HepG2 (cell line): ENCODE measurements around the gene KIAA0232. TPM values are rescaled to one million over a fixed set of nuclear protein-coding genes. Genes with fewer than 3 reads are reported as not detected.

Experiments
- ATAC-seq: fragments of 200-7000 bp; cut with Tn5 transposase; 3 replicates; pipeline ENCODE4 v1.9.1; 2020; ENCODE audit warnings: mild to moderate bottlenecking, moderate library complexity
- BruUV-seq: library from RNA; stranded (reverse); fragments of 400-500 nt; replicated peaks from 2 replicates; lab custom pipeline; 2021; lab: Mats Ljungman, UMichigan
- CTCF ChIA-PET: fragments of 300-600 bp; formaldehyde crosslinking; extraction: SDS; loops from one replicate; lab custom pipeline; 2021; ENCODE audit warnings: low total read pairs, inconsistent platforms, low intra/inter-chr PET ratio; lab: Yijun Ruan, JAX
- POLR2A ChIA-PET: fragments of 350-600 bp; sonication (Branson Sonifier 250); formaldehyde crosslinking; loops from one replicate; lab custom pipeline; 2020; ENCODE audit warnings: antibody characterized with exemption, inconsistent platforms; lab: Yijun Ruan, JAX
- DNase-seq: peaks from one replicate; pipeline ENCODE4 v3.0.0-alpha.2; 2015; ENCODE audit warnings: low spot score
- FAIRE-seq: peaks from 3 replicates; lab custom pipeline; 2011; peaks lifted over from hg19 to GRCh38; lab: Jason Lieb, UNC
- H2AFZ ChIP-seq: one replicate; pipeline ENCODE4 v1.6.1; 2011; ENCODE audit warnings: low read length, inconsistent platforms
- H3K27ac ChIP-seq: fragments of 300-600 bp; 3 replicates; pipeline ENCODE4 v1.8.0; 2011; ENCODE audit warnings: mixed run types, mild to moderate bottlenecking, mixed read lengths, low read length, inconsistent platforms; ENCODE audit not compliant: insufficient read depth; ENCODE audit errors: extremely low read length
- H3K27me3 ChIP-seq, 2 experiments: fragments of 200-600 bp in 1 of 2; 2 replicates in 1 of 2; 3 replicates in 1 of 2; pipeline versions ENCODE4 v1.6.0 to v1.8.0; 2011; ENCODE audit warnings: low read length in 2 of 2, mild to moderate bottlenecking in 2 of 2, moderate library complexity in 2 of 2, inconsistent platforms in 1 of 2; ENCODE audit not compliant: insufficient read depth in 2 of 2, control insufficient read depth in 1 of 2
- H3K36me3 ChIP-seq, 2 experiments: fragments of 200-600 bp in 1 of 2; replicated peaks in 1 of 2; 2 replicates in 1 of 2; 3 replicates in 1 of 2; pipeline versions ENCODE4 v1.5.1 to v1.8.0; 2011; ENCODE audit warnings: low read length in 2 of 2, inconsistent platforms in 1 of 2; ENCODE audit not compliant: insufficient read depth in 2 of 2, control insufficient read depth in 1 of 2
- H3K4me1 ChIP-seq: 2 replicates; pipeline ENCODE4 v1.5.1; 2012; ENCODE audit warnings: low read length, inconsistent platforms; ENCODE audit not compliant: insufficient read depth
- H3K4me2 ChIP-seq: 2 replicates; pipeline ENCODE4 v1.6.0; 2011; ENCODE audit warnings: low read depth, low read length, inconsistent platforms
- H3K4me3 ChIP-seq, 3 experiments: fragments of 200-600 bp in 1 of 3; sonication (generic), shearing (Covaris generic) in 1 of 3; replicated peaks in 1 of 3; 2 replicates each; pipeline ENCODE4 v1.5.1; 2011 to 2016; ENCODE audit warnings: low read length in 3 of 3, inconsistent platforms in 2 of 3, low read depth in 2 of 3, mild to moderate bottlenecking in 2 of 3, control low read depth in 1 of 3, mixed read lengths in 1 of 3; ENCODE audit not compliant: insufficient read depth in 1 of 3
- H3K79me2 ChIP-seq: one replicate; pipeline ENCODE4 v1.6.1; 2011; ENCODE audit warnings: low read length, inconsistent platforms; ENCODE audit not compliant: insufficient read depth
- H3K9ac ChIP-seq: 2 replicates; pipeline ENCODE4 v1.6.0; 2011; ENCODE audit warnings: mild to moderate bottlenecking, low read depth, low read length, inconsistent platforms; ENCODE audit not compliant: insufficient read depth
- H3K9me3 ChIP-seq: 2 replicates; pipeline ENCODE4 v1.5.1; 2012; ENCODE audit warnings: mild to moderate bottlenecking, low read length
- H4K20me1 ChIP-seq: 2 replicates; pipeline ENCODE4 v1.6.0; 2011; ENCODE audit warnings: inconsistent platforms, mild to moderate bottlenecking, low read length, moderate library complexity; ENCODE audit not compliant: insufficient read depth
- CBFB ChIP-seq: sonication (generic); formaldehyde crosslinking; IDR thresholded peaks from 2 replicates; pipeline ENCODE4 v1.4.0; 2020; ENCODE audit warnings: missing genetic modification reagents
- DMAP1 ChIP-seq: IDR thresholded peaks from 2 replicates; pipeline ENCODE4 v1.6.1; 2016
- HNRNPL ChIP-seq: fragments of 200-400 bp; formaldehyde crosslinking; IDR thresholded peaks from 2 replicates; pipeline ENCODE4 v1.6.1; 2017; ENCODE audit warnings: mild to moderate bottlenecking, low read depth, low read length
- PPARG ChIP-seq: conservative IDR thresholded peaks from 2 replicates; pipeline ENCODE4 v1.6.1; 2016; ENCODE audit warnings: missing biosample characterization, missing genetic modification reagents
- RARA ChIP-seq: IDR thresholded peaks from 2 replicates; pipeline ENCODE4 v1.6.1; 2016; ENCODE audit warnings: missing genetic modification reagents, missing compliant biosample characterization
- YEATS2 ChIP-seq: sonication (generic); formaldehyde crosslinking; IDR thresholded peaks from 2 replicates; pipeline ENCODE4 v1.4.0; 2020; ENCODE audit warnings: missing genetic modification reagents, borderline replicate concordance
- ZKSCAN8 ChIP-seq: IDR thresholded peaks from 2 replicates; pipeline ENCODE4 v1.6.1; 2016; ENCODE audit warnings: borderline replicate concordance, missing genetic modification reagents, missing compliant biosample characterization
- ZNF292 ChIP-seq: sonication (generic); formaldehyde crosslinking; IDR thresholded peaks from 2 replicates; pipeline ENCODE4 v1.8.1; 2022; ENCODE audit warnings: mild to moderate bottlenecking, low read depth, missing genetic modification reagents, borderline replicate concordance
- ZNF709 ChIP-seq: sonication (generic); formaldehyde crosslinking; IDR thresholded peaks from 2 replicates; pipeline ENCODE4 v1.5.0; 2020; ENCODE audit warnings: mild to moderate bottlenecking, missing genetic modification reagents
- WGBS: methylation state at CpG from one replicate; pipeline ENCODE4 v1.1.6; 2017; ENCODE audit warnings: low lambda C conversion rate; 5-methylcytosine and 5-hydroxymethylcytosine counted together
- in situ Hi-C: cut with HindIII; loops from 2 replicates; pipeline ENCODE4 v1.10.0; 2017; ENCODE audit warnings: low pct_unique_long_range_greater_than_20kb; ENCODE audit not compliant: extremely low pct_ligation_motif_present
- intact Hi-C: fragments of 100-400 bp; cut with micrococcal nuclease; formaldehyde crosslinking; loops from one replicate; pipeline ENCODE4 v1.10.0; 2022; ENCODE audit not compliant: unreplicated experiment
- polyA plus RNA-seq, 8 experiments: library from polyadenylated mRNA; depleted of rRNA in 3 of 8; stranded (reverse) in 7 of 8; unstranded in 1 of 8; fragments of >200 nt; fragmentation: Illumina TruSeq in 4 of 8; extraction: Trizol in 4 of 8; gene quantifications; 2 replicates each; pipeline versions ENCODE4 v1.2.1 to v1.2.3, GENCODE V29; 2011 to 2016; ENCODE audit warnings: low read depth in 4 of 8, missing spikeins in 1 of 8, mixed read lengths in 1 of 8; ENCODE audit not compliant: insufficient read depth in 1 of 8
- total RNA-seq, 5 experiments: library from RNA; depleted of rRNA; stranded (reverse); fragments of >200 nt; fragmentation: Illumina TruSeq; extraction: Trizol; gene quantifications; 2 replicates each; pipeline ENCODE4 v1.2.3, GENCODE V29; 2016; ENCODE audit warnings: low read depth in 1 of 5
- TF ChIP-seq, protein P1 (sequence below): sonication (generic); formaldehyde crosslinking; conservative IDR thresholded peaks from 2 replicates; pipeline ENCODE4 v1.5.0; 2020; ENCODE audit warnings: missing genetic modification reagents
- TF ChIP-seq, protein P2 (sequence below): sonication (generic); formaldehyde crosslinking; IDR thresholded peaks from 2 replicates; pipeline ENCODE4 v1.5.0; 2020; ENCODE audit warnings: mild to moderate bottlenecking, missing genetic modification reagents
- TF ChIP-seq, protein P3 (sequence below), 2 experiments: sonication (generic) in 1 of 2; formaldehyde crosslinking in 1 of 2; IDR thresholded peaks; 2 replicates each; pipeline versions ENCODE4 v1.6.1 to v1.9.0; 2014 to 2022; ENCODE audit warnings: antibody characterized with exemption in 1 of 2, borderline replicate concordance in 1 of 2, inconsistent platforms in 1 of 2, low read depth in 1 of 2, missing genetic modification reagents in 1 of 2
- TF ChIP-seq, protein P4 (sequence below): sonication (generic); IDR thresholded peaks from 2 replicates; pipeline ENCODE4 v1.6.1; 2016; ENCODE audit warnings: low read depth, borderline replicate concordance

KIAA0232 gene
- total and polyA plus RNA-seq, 2 of the 13 experiments (the other 11 are each of a cell fraction or from before 2014, with no cell fraction given), result 7.8 to 17.1 TPM

DNA sequence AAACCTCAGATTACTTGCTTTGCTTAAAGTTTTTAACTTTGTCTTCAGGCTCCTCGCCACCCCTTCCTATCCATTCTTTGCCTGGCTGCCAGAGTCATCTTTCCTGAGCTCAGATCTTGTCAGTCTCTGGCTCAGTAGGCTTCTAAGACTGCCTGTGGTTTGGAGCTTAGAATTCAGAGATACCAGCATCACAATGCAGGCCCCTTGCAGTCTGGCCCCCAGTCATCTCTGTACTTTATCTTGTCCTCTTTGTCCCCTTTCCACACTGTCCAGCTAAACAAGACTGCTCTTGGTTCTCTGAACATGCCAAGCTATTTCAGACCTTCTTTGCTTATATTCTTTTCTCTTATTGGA is 3.0 kb downstream of the KIAA0232 start:
- no peak overlapping the region for H2AFZ ChIP-seq
- H3K9me3 ChIP-seq, result no peaks in the 10 kb centered on the region
- TF ChIP-seq RARA (CRISPR knock-in tag) (no peak), CBFB (no peak), ZNF709 (CRISPR knock-in tag) (no peak), DMAP1 (CRISPR knock-in tag) (no peak), YEATS2 (CRISPR knock-in tag) (no peak), ZKSCAN8 (CRISPR knock-in tag) (no peak), HNRNPL (no peak), ZNF292 (CRISPR knock-in tag) (no peak), PPARG (CRISPR knock-in tag) (no peak)
- TF ChIP-seq, protein P1, sequence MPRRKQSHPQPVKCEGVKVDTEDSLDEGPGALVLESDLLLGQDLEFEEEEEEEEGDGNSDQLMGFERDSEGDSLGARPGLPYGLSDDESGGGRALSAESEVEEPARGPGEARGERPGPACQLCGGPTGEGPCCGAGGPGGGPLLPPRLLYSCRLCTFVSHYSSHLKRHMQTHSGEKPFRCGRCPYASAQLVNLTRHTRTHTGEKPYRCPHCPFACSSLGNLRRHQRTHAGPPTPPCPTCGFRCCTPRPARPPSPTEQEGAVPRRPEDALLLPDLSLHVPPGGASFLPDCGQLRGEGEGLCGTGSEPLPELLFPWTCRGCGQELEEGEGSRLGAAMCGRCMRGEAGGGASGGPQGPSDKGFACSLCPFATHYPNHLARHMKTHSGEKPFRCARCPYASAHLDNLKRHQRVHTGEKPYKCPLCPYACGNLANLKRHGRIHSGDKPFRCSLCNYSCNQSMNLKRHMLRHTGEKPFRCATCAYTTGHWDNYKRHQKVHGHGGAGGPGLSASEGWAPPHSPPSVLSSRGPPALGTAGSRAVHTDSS (CRISPR knock-in tag), result no peak
- TF ChIP-seq, protein P2, sequence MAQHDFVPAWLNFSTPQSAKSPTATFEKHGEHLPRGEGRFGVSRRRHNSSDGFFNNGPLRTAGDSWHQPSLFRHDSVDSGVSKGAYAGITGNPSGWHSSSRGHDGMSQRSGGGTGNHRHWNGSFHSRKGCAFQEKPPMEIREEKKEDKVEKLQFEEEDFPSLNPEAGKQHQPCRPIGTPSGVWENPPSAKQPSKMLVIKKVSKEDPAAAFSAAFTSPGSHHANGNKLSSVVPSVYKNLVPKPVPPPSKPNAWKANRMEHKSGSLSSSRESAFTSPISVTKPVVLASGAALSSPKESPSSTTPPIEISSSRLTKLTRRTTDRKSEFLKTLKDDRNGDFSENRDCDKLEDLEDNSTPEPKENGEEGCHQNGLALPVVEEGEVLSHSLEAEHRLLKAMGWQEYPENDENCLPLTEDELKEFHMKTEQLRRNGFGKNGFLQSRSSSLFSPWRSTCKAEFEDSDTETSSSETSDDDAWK (CRISPR knock-in tag), result no peak
- TF ChIP-seq, protein P3, sequence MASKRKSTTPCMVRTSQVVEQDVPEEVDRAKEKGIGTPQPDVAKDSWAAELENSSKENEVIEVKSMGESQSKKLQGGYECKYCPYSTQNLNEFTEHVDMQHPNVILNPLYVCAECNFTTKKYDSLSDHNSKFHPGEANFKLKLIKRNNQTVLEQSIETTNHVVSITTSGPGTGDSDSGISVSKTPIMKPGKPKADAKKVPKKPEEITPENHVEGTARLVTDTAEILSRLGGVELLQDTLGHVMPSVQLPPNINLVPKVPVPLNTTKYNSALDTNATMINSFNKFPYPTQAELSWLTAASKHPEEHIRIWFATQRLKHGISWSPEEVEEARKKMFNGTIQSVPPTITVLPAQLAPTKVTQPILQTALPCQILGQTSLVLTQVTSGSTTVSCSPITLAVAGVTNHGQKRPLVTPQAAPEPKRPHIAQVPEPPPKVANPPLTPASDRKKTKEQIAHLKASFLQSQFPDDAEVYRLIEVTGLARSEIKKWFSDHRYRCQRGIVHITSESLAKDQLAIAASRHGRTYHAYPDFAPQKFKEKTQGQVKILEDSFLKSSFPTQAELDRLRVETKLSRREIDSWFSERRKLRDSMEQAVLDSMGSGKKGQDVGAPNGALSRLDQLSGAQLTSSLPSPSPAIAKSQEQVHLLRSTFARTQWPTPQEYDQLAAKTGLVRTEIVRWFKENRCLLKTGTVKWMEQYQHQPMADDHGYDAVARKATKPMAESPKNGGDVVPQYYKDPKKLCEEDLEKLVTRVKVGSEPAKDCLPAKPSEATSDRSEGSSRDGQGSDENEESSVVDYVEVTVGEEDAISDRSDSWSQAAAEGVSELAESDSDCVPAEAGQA (IDR thresholded peaks at IDR 0.05; ENCODE audit: low read depth), result no peak
- TF ChIP-seq, protein P3 (CRISPR knock-in tag; IDR thresholded peaks at IDR 0.05; ENCODE audit: borderline replicate concordance), result no peak
- TF ChIP-seq, protein P4, sequence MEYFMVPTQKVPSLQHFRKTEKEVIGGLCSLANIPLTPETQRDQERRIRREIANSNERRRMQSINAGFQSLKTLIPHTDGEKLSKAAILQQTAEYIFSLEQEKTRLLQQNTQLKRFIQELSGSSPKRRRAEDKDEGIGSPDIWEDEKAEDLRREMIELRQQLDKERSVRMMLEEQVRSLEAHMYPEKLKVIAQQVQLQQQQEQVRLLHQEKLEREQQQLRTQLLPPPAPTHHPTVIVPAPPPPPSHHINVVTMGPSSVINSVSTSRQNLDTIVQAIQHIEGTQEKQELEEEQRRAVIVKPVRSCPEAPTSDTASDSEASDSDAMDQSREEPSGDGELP, result no peak
- peaks cover 0 to 15% of the 10 kb centered on the region in 2 experiments; a peak in 3 of 5 replicates for H3K36me3 ChIP-seq
- H3K27me3 ChIP-seq, result no peaks in the 10 kb centered on the region; a peak in 1 of 5 replicates
- ATAC-seq, result no peak
- CTCF ChIA-PET, result no interaction called here
- in situ Hi-C loops, result no loop called here
- BruUV-seq, result no TSS peak
- peaks cover 37% of the 10 kb centered on the region for H3K4me1 ChIP-seq
- intact Hi-C loops, result no loop called here
- WGBS, result 100% methylated on average over 1 of the region's 1 CpG
- no peak for FAIRE-seq
- POLR2A ChIA-PET, result interaction anchor here (0.8 kb wide), 1 partner anchor 36 kb away, joined by 3 read pairs; no protein-coding TSS in a partner anchor
- no peak overlapping the region for H3K9ac ChIP-seq
- H3K4me3 ChIP-seq, result no peak overlapping the region
- H3K4me2 ChIP-seq, result peak overlapping the region; percentile 35
- peaks cover 73% of the 10 kb centered on the region for H3K79me2 ChIP-seq
- DNase-seq, result no peak
- no peak overlapping the region for H3K27ac ChIP-seq
- peaks cover 46% of the 10 kb centered on the region for H4K20me1 ChIP-seq
